ENCODE data around the gene CHMP1B.
A peak's percentile ranks its signal among the peaks of the same experiment; 100 is the strongest.
"Not testable (repeated sequence)": the region's sequence is repeated elsewhere in the genome, so short reads cannot be mapped to it uniquely, and the experiment has no call there.

CHMP1B gene

GRCh38 chr18:11839556-11839955 lies 11.7 kb upstream of the CHMP1B start:
- no peak for DNase-seq (ENCODE audit: low spot score)

GRCh38 chr18:11840493-11840892 lies 10.7 kb upstream of the CHMP1B start:
- no peak for DNase-seq (ENCODE audit: low spot score)

- no peak for DNase-seq (ENCODE audit: low spot score)
Observed at GRCh38 chr18:11842562-11842961, 8.7 kb upstream of the CHMP1B start.

- DNase-seq (ENCODE audit: low spot score): peak; percentile 38
Observed at GRCh38 chr18:11844436-11844835, 6.8 kb upstream of the CHMP1B start.

- DNase-seq (ENCODE audit: low spot score): no peak
Observed at GRCh38 chr18:11845654-11846053, 5.6 kb upstream of the CHMP1B start.

- DNase-seq (ENCODE audit: low spot score): no peak
Observed at GRCh38 chr18:11847811-11848210, 3.4 kb upstream of the CHMP1B start.

- DNase-seq (ENCODE audit: low spot score): no peak
Observed at GRCh38 chr18:11849279-11849678, 1.9 kb upstream of the CHMP1B start.

- DNase-seq (ENCODE audit: low spot score): peak; percentile 40
Observed at GRCh38 chr18:11849841-11850634, 1.2 kb upstream of the CHMP1B start.

GRCh38 chr18:11850821-11851145 lies 430 bp upstream of the CHMP1B start:
- DNase-seq (ENCODE audit: low spot score): no peak

- no peak for DNase-seq (ENCODE audit: low spot score)
Observed at GRCh38 chr18:11851806-11852337, 659 bp downstream of the CHMP1B start.

- DNase-seq (ENCODE audit: low spot score): not testable (repeated sequence)
Observed at GRCh38 chr18:11854554-11854953, 3.3 kb downstream of the CHMP1B start.

GRCh38 chr18:11857177-11857887 lies 6.1 kb downstream of the CHMP1B start:
- DNase-seq (ENCODE audit: low spot score): peak; percentile 32

- no peak for DNase-seq (ENCODE audit: low spot score)
Observed at GRCh38 chr18:11859282-11859830, 8.1 kb downstream of the CHMP1B start.

GRCh38 chr18:11859903-11860407 lies 8.7 kb downstream of the CHMP1B start:
- DNase-seq (ENCODE audit: low spot score): no peak

- DNase-seq (ENCODE audit: low spot score): no peak
Observed at GRCh38 chr18:11860594-11861450, 9.6 kb downstream of the CHMP1B start.

- DNase-seq (ENCODE audit: low spot score): no peak
Observed at GRCh38 chr18:11861583-11862288, 10.5 kb downstream of the CHMP1B start.

GRCh38 chr18:11862468-11863137 lies 11.4 kb downstream of the CHMP1B start:
- no peak for DNase-seq (ENCODE audit: low spot score)

GRCh38 chr18:11864471-11864870 lies 13.3 kb downstream of the CHMP1B start:
- DNase-seq (ENCODE audit: low spot score): no peak

- no peak for DNase-seq (ENCODE audit: low spot score)
Observed at GRCh38 chr18:11865071-11865470, 13.9 kb downstream of the CHMP1B start.

- DNase-seq (ENCODE audit: low spot score): peak; percentile 21
Observed at GRCh38 chr18:11866329-11866728, 15.1 kb downstream of the CHMP1B start.

Measured in SK-N-DZ (cell line).